IPS-NIHi11 (cell line): ENCODE measurements around the gene PKN2.
"Not testable (repeated sequence)": the region's sequence is repeated elsewhere in the genome, so short reads cannot be mapped to it uniquely, and the experiment has no call there.

ENCODE experiments used
- DNase-seq: peaks from one replicate; pipeline ENCODE4 v3.0.0; 2012; ENCODE audit warnings: mixed read lengths, low spot score

Gene PKN2

GRCh38 chr1:88791192-88791591, 107.1 kb downstream of the PKN2 start:
- DNase-seq: no peak

- no peak for DNase-seq
Measured at GRCh38 chr1:88799491-88799890, 115.4 kb downstream of the PKN2 start.

GRCh38 chr1:88800382-88801051, 116.4 kb downstream of the PKN2 start:
- peak; percentile 8 for DNase-seq

GRCh38 chr1:88801575-88802208, 117.6 kb downstream of the PKN2 start:
- no peak for DNase-seq

GRCh38 chr1:88802404-88802803, 118.3 kb downstream of the PKN2 start:
- no peak for DNase-seq

GRCh38 chr1:88802950-88803349, 118.9 kb downstream of the PKN2 start:
- DNase-seq: no peak

GRCh38 chr1:88803444-88803843, 119.4 kb downstream of the PKN2 start:
- no peak for DNase-seq

GRCh38 chr1:88812366-88812765, 128.3 kb downstream of the PKN2 start:
- DNase-seq: no peak

DNA sequence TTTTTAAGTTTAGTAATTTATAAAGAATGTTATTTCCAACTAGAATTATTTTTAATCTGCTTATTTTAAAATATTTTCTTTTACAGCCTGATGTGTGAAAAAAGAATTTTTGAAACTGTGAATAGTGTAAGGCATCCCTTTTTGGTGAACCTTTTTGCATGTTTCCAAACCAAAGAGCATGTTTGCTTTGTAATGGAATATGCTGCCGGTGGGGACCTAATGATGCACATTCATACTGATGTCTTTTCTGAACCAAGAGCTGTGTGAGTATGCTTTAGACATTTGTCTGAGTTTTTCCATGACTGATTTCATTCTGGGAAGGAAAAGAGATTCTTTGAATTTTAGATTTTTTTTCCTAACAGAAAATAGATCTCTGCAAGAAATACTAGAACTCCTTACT, 129.4 kb downstream of the PKN2 start:
- no peak for DNase-seq

GRCh38 chr1:88819642-88820041, 135.6 kb downstream of the PKN2 start:
- not testable (repeated sequence) for DNase-seq

DNA sequence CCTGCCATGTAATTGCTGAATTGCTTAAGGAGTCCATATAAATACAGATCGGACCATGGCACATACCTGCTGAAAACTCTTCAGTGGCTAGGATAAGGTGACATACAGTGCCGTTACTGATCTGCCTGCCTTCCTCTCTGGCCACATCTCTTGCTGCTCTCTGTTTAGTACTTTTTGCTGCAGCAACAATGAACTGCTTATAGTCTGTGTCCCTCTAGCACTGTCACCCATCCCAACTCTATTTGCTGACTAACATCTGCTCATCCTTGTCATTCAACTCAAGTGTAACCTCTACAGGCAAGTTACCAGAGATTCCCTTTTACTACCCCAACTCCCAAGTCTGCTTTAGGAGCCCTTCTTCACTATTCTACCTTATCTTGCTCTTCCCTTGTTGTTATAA, 141.6 kb downstream of the PKN2 start:
- DNase-seq: no peak

GRCh38 chr1:88847643-88848042, 163.6 kb downstream of the PKN2 start:
- peak; percentile 28 for DNase-seq

- DNase-seq: no peak
Measured at GRCh38 chr1:88851303-88852063, 167.4 kb downstream of the PKN2 start.

- DNase-seq: no peak
Measured at GRCh38 chr1:88867743-88868521, 183.9 kb downstream of the PKN2 start.

GRCh38 chr1:88869644-88870043, 185.6 kb downstream of the PKN2 start:
- not testable (repeated sequence) for DNase-seq

- no peak for DNase-seq
Measured at GRCh38 chr1:88873737-88874349, 189.8 kb downstream of the PKN2 start.

DNA sequence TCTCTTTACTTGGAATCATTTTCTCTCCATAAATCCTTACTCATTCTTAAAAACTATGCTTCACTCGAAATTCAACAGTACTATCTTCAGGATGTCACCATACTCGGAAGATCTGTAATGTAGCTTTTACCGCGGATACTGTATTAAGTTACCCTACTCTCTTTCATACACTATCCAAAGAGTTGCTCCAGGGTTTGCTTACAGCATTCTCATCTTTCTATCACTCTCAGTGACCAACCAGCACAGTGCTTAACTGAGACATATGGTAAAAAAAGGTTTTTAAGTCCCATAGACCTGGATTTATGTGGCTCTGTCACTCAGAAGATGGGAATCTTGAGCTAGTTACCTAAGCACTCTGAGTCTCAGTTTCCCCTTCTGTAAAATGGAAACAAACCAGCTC, 191.5 kb downstream of the PKN2 start:
- no peak for DNase-seq

DNA sequence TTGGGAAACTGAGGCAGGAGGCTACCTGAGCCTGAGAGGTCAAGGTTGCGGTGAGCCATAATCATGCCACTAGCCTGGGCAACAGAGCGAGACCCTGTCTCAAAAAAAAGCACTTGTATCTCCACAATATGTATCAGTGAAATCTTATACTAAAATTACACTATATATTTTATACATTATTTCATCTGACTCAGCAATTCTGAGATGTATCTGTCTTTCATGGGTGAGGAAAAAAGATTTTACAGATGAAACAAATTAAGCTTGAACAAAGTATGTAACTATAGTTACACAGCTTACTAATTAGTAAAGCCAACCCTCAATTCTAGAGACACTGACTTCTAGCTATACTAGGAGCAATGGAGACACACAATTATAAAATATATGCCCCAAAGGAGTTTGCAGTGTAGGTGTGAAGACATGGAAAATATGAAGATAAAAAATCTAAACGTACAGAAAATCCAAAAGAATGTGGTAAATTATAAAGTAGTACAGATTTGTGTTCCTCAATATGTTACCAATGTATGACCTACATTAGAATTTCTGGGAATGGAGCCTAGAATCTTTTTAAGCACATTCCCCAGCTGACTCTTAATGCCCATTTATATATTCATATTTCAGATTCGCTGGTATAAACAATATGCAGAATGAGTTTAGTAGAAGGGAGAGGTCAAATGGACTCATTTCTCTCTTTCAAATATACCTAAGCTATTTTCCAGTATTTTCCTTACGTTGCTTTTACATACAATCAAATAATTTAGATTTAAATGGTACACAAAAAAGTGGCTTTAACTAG, 192.7 kb downstream of the PKN2 start:
- no peak for DNase-seq

GRCh38 chr1:88877382-88877825, 193.3 kb downstream of the PKN2 start:
- DNase-seq: peak; percentile 18

DNA sequence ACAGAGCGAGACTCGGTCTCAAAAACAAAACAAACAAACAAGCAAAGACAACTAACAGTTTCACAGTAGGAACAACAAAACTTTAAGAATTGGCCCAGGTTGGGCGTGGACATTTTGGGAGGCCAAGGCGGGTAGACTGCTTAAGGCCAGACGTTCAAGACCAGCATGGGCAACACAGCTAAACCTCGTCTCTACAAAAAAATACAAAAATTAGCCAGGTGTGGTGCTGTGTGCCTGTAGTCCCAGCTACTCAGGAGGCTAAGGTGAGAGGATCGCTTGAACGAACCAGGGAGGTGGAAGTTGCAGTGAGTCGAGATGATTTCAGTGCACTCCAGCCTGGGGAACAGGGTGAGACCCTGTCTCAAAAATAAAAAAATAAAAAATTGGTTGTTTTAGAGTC, 193.8 kb downstream of the PKN2 start:
- no peak for DNase-seq

GRCh38 chr1:88878731-88879130, 194.7 kb downstream of the PKN2 start:
- DNase-seq: no peak
